ENCODE measurements around the gene FARP1. TPM values are rescaled to one million over a fixed set of nuclear protein-coding genes. Genes with fewer than 3 reads are reported as not detected.

FARP1 gene
- total and polyA plus RNA-seq, 2 of the 13 experiments (the other 11 are each of a cell fraction or from before 2014, with no cell fraction given) = 70.6 to 126 TPM

DNA sequence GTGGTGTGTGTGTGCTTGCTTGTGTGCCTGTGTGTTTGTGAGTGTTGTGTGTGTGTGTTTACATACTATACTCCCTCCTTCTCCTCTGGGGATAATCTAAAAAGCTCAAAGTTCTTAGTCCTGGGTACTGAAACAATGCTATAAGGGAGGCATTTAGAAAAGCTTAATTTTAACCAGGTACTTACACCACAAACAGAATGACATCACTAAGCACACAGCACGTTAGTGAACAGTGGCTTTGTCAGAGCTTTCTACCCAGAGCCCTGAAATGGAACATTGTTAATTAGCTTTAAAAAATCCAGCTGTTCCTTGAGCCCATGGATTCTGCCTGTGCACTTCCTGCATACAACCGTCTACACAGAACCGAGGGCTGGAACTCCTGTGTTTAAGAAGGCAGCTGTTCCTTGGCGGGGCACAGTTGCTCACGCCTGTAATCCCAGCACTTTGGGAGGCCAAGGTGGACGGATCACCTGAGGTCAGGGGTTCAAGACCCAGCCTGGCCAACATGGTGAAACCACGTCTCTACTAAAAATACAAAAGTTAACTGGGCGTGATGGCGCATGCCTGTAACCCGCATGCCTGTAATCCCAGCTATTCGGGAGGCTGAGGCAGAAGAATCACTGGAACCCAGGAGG is 103.8 kb downstream of the FARP1 start (continued):
- TF ChIP-seq, protein P1, sequence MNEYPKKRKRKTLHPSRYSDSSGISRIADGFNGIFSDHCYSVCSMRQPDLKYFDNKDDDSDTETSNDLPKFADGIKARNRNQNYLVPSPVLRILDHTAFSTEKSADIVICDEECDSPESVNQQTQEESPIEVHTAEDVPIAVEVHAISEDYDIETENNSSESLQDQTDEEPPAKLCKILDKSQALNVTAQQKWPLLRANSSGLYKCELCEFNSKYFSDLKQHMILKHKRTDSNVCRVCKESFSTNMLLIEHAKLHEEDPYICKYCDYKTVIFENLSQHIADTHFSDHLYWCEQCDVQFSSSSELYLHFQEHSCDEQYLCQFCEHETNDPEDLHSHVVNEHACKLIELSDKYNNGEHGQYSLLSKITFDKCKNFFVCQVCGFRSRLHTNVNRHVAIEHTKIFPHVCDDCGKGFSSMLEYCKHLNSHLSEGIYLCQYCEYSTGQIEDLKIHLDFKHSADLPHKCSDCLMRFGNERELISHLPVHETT (CRISPR knock-in tag; conservative IDR thresholded peaks at IDR 0.05) = no peak
- TF ChIP-seq, protein P2, sequence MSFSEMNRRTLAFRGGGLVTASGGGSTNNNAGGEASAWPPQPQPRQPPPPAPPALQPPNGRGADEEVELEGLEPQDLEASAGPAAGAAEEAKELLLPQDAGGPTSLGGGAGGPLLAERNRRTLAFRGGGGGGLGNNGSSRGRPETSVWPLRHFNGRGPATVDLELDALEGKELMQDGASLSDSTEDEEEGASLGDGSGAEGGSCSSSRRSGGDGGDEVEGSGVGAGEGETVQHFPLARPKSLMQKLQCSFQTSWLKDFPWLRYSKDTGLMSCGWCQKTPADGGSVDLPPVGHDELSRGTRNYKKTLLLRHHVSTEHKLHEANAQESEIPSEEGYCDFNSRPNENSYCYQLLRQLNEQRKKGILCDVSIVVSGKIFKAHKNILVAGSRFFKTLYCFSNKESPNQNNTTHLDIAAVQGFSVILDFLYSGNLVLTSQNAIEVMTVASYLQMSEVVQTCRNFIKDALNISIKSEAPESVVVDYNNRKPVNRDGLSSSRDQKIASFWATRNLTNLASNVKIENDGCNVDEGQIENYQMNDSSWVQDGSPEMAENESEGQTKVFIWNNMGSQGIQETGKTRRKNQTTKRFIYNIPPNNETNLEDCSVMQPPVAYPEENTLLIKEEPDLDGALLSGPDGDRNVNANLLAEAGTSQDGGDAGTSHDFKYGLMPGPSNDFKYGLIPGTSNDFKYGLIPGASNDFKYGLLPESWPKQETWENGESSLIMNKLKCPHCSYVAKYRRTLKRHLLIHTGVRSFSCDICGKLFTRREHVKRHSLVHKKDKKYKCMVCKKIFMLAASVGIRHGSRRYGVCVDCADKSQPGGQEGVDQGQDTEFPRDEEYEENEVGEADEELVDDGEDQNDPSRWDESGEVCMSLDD (CRISPR knock-in tag; IDR thresholded peaks at IDR 0.05; ENCODE audit: borderline replicate concordance) = no peak
- TF ChIP-seq, protein P3, sequence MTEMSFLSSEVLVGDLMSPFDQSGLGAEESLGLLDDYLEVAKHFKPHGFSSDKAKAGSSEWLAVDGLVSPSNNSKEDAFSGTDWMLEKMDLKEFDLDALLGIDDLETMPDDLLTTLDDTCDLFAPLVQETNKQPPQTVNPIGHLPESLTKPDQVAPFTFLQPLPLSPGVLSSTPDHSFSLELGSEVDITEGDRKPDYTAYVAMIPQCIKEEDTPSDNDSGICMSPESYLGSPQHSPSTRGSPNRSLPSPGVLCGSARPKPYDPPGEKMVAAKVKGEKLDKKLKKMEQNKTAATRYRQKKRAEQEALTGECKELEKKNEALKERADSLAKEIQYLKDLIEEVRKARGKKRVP (CRISPR knock-in tag; IDR thresholded peaks at IDR 0.05) = no peak
- TF ChIP-seq NPAS2 (CRISPR knock-in tag; IDR thresholded peaks at IDR 0.05; ENCODE audit: borderline replicate concordance) (no peak), ERF (CRISPR knock-in tag; IDR thresholded peaks at IDR 0.05) (no peak), ZBTB38 (CRISPR knock-in tag; IDR thresholded peaks at IDR 0.05) (0 out of 2 replicates have a peak, but pooled peaks have one; percentile 74), ZNF75D (CRISPR knock-in tag; IDR thresholded peaks at IDR 0.05; ENCODE audit: borderline replicate concordance) (no peak), ZNF180 (CRISPR knock-in tag; IDR thresholded peaks at IDR 0.05; ENCODE audit: borderline replicate concordance, low read depth) (no peak), MAFG (CRISPR knock-in tag; IDR thresholded peaks at IDR 0.05) (no peak), ZNF260 (CRISPR knock-in tag; IDR thresholded peaks at IDR 0.05; ENCODE audit: borderline replicate concordance, low read depth) (no peak), ZNF10 (CRISPR knock-in tag; IDR thresholded peaks at IDR 0.05; ENCODE audit: borderline replicate concordance, low read depth) (no peak)
- TF ChIP-seq, protein P4, sequence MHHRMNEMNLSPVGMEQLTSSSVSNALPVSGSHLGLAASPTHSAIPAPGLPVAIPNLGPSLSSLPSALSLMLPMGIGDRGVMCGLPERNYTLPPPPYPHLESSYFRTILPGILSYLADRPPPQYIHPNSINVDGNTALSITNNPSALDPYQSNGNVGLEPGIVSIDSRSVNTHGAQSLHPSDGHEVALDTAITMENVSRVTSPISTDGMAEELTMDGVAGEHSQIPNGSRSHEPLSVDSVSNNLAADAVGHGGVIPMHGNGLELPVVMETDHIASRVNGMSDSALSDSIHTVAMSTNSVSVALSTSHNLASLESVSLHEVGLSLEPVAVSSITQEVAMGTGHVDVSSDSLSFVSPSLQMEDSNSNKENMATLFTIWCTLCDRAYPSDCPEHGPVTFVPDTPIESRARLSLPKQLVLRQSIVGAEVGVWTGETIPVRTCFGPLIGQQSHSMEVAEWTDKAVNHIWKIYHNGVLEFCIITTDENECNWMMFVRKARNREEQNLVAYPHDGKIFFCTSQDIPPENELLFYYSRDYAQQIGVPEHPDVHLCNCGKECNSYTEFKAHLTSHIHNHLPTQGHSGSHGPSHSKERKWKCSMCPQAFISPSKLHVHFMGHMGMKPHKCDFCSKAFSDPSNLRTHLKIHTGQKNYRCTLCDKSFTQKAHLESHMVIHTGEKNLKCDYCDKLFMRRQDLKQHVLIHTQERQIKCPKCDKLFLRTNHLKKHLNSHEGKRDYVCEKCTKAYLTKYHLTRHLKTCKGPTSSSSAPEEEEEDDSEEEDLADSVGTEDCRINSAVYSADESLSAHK (CRISPR knock-in tag; IDR thresholded peaks at IDR 0.05; ENCODE audit: borderline replicate concordance) = no peak
- TF ChIP-seq, protein P5, sequence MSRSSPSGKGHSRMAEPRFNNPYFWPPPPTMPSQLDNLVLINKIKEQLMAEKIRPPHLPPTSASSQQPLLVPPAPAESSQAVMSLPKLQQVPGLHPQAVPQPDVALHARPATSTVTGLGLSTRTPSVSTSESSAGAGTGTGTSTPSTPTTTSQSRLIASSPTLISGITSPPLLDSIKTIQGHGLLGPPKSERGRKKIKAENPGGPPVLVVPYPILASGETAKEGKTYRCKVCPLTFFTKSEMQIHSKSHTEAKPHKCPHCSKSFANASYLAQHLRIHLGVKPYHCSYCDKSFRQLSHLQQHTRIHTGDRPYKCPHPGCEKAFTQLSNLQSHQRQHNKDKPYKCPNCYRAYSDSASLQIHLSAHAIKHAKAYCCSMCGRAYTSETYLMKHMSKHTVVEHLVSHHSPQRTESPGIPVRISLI (CRISPR knock-in tag; IDR thresholded peaks at IDR 0.05; ENCODE audit: borderline replicate concordance) = peak; percentile 67; the same call in 1 of the 2 replicates
- TF ChIP-seq, protein P6, sequence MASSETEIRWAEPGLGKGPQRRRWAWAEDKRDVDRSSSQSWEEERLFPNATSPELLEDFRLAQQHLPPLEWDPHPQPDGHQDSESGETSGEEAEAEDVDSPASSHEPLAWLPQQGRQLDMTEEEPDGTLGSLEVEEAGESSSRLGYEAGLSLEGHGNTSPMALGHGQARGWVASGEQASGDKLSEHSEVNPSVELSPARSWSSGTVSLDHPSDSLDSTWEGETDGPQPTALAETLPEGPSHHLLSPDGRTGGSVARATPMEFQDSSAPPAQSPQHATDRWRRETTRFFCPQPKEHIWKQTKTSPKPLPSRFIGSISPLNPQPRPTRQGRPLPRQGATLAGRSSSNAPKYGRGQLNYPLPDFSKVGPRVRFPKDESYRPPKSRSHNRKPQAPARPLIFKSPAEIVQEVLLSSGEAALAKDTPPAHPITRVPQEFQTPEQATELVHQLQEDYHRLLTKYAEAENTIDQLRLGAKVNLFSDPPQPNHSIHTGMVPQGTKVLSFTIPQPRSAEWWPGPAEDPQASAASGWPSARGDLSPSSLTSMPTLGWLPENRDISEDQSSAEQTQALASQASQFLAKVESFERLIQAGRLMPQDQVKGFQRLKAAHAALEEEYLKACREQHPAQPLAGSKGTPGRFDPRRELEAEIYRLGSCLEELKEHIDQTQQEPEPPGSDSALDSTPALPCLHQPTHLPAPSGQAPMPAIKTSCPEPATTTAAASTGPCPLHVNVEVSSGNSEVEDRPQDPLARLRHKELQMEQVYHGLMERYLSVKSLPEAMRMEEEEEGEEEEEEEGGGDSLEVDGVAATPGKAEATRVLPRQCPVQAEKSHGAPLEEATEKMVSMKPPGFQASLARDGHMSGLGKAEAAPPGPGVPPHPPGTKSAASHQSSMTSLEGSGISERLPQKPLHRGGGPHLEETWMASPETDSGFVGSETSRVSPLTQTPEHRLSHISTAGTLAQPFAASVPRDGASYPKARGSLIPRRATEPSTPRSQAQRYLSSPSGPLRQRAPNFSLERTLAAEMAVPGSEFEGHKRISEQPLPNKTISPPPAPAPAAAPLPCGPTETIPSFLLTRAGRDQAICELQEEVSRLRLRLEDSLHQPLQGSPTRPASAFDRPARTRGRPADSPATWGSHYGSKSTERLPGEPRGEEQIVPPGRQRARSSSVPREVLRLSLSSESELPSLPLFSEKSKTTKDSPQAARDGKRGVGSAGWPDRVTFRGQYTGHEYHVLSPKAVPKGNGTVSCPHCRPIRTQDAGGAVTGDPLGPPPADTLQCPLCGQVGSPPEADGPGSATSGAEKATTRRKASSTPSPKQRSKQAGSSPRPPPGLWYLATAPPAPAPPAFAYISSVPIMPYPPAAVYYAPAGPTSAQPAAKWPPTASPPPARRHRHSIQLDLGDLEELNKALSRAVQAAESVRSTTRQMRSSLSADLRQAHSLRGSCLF (CRISPR knock-in tag; IDR thresholded peaks at IDR 0.05; ENCODE audit: borderline replicate concordance) = no peak

All from HepG2 (cell line).